Measurements from ENCODE around the gene ATF7IP. TPM values are rescaled to one million over a fixed set of nuclear protein-coding genes. Genes with fewer than 3 reads are reported as not detected.

Gene ATF7IP
- total RNA-seq, 2 donors from 2014 or later, result 42.9 to 46.3 TPM

- ATAC-seq (no peak), DNase-seq (no peak)
- intact Hi-C loops (cut with DNase I, micrococcal nuclease), result loop anchor here in 1 of 2 donors (10.0 kb wide), 1 partner anchor 100 kb away; no protein-coding TSS in a partner anchor
Measured at GRCh38 chr12:14364583-14365271, 755 bp upstream of the ATF7IP start.

GRCh38 chr12:14366209-14367039, 942 bp downstream of the ATF7IP start:
- intact Hi-C loops (cut with DNase I, micrococcal nuclease), result loop anchor here (2.0 to 10.0 kb wide), 2 partner anchors 102 to 108 kb away; no protein-coding TSS in a partner anchor
- no peak for DNase-seq
- ATAC-seq, result peak; percentile 25

DNA sequence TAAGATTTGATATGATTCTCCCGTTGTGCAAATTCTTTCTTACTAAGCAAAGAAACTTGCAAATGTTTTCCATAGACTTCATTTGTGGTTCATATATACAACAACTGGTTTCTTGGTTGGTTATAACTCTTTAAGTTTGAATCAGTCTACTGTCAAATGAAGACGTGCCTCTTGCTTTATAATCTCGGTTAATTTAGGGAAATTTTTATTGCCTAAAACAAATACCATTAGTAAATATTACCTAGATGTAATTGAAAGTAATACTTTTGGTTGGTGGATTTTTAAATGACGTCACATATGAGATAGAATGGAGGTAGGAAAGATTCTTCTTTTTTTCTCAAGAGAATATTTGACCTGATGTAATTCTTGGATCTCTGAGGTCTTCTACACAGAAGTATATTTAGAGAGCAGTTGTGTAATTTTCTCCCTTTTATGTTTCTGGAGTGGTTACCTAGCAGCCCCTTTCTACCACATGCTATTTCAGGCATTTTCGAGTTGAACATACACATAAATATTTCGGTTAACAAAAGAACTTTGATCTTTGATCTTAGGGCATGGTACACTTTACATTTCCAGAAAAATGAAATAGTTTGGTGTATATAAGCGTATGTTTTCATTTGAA, 1.7 kb downstream of the ATF7IP start:
- ATAC-seq (no peak), DNase-seq (no peak)
- intact Hi-C loops (cut with DNase I, micrococcal nuclease), result loop anchor here (2.0 to 10.0 kb wide), 2 partner anchors 102 to 108 kb away; no protein-coding TSS in a partner anchor

DNA sequence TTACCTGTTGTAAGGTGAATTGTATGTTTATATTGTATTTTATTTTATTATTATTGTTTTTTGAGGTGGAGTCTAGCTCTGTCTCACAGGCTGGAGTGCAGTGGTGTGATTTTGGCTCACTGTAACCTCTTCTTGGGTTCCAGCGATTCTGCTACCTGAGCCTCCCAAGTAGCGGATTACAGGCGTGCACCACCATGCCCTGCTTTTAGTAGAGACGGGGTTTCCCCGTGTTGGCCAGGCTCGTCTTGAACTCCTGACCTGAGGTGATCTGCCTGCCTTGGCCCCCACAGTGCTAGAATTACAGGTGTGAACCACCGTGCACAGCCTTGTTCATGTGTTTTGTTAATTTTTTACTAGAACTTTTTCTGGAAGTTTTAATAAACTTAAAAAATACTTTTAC, 3.8 kb downstream of the ATF7IP start:
- intact Hi-C loops (cut with DNase I, micrococcal nuclease), result loop anchor here in 1 of 2 donors (10.0 kb wide), 1 partner anchor 105 kb away; no protein-coding TSS in a partner anchor
- DNase-seq (no peak), ATAC-seq (no peak)

- ATAC-seq, result peak; percentile 34
- no peak for DNase-seq
- intact Hi-C loops (cut with DNase I, micrococcal nuclease), result no loop called here
Measured at GRCh38 chr12:14373217-14373616, 7.7 kb downstream of the ATF7IP start.

- intact Hi-C loops (cut with DNase I, micrococcal nuclease), result no loop called here
- no peak for ATAC-seq
- DNase-seq, result no peak
Measured at GRCh38 chr12:14379508-14379907, 14.0 kb downstream of the ATF7IP start.

GRCh38 chr12:14384783-14385638, 19.5 kb downstream of the ATF7IP start:
- peak; percentile 30 to 64 for DNase-seq
- intact Hi-C loops (cut with DNase I, micrococcal nuclease), result no loop called here
- peak; percentile 93 for ATAC-seq

DNA sequence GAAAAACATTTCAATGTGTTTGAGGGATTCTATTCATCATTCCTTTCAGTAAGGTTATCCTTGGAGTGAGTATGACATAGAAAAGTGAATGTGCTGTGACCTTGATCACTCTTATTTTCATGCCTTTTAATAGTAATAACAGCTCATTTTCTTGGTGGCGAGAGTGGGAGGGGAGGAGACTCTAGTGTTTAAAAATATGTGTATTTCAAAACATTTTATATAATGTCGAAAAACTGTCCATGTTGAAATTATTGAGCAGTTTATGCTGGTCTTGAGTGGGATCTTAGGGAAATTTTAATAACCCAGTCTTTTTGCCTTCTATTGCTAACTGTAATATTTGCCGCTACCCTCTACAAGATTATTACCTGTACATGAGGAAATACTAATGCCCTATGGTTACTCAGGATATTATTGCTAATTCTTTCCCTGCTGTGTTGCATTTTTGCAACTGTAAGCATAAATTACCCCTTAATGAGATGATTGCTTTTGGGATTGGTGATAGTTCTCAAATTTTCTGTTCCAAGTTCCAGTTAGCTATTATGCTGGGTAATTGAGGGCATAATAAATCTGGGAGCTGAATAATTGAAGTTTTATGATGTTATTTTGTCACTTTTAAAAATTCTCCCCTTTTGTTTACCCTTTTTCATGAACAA, 21.9 kb downstream of the ATF7IP start:
- intact Hi-C loops (cut with DNase I, micrococcal nuclease), result no loop called here
- DNase-seq (no peak), ATAC-seq (no peak)

GRCh38 chr12:14390449-14390848, 25.0 kb downstream of the ATF7IP start:
- ATAC-seq (no peak), DNase-seq (no peak)
- intact Hi-C loops (cut with DNase I, micrococcal nuclease), result no loop called here

GRCh38 chr12:14390870-14391530, 25.5 kb downstream of the ATF7IP start:
- intact Hi-C loops (cut with DNase I, micrococcal nuclease), result no loop called here
- ATAC-seq (no peak), DNase-seq (no peak)

- ATAC-seq (no peak), DNase-seq (no peak)
- intact Hi-C loops (cut with DNase I, micrococcal nuclease), result no loop called here
Measured at GRCh38 chr12:14393751-14394150, 28.3 kb downstream of the ATF7IP start.

- DNase-seq (no peak), ATAC-seq (peak; percentile 96)
- intact Hi-C loops (cut with DNase I, micrococcal nuclease), result no loop called here
Measured at GRCh38 chr12:14394317-14395073, 29.0 kb downstream of the ATF7IP start.

DNA sequence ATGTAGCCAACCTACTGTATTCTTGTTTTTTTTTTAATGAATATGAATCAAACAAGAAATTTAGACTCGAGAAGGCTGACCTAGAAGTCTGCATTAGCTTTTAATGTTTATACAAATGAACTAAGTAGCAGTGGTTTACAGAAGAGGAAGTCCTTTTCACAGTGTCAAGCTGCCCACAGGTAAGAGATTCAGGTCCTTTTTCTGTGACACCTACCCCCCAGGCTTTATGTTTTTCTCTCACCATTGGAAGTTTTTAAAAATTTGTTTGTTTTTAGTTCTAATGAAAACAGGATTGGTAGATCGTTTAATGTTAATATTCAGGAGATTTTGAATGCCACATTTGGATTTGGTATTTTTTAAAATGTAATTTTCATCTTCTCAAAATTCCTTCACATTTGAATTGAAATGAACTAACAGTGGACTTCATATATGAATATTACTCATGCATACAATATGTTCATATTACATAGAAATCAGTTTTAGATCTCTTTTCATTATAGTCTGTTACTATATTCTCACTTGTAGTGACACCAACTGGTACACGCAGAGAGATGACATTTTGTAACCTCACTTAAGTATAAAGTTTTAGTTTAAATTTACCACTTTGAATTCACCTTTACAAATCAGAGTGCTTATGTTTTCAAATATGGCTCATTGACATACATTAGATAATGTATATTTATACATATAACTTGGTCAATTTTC, 29.7 kb downstream of the ATF7IP start:
- peak; percentile 29 for ATAC-seq
- no peak for DNase-seq

GRCh38 chr12:14396071-14396470, 30.6 kb downstream of the ATF7IP start:
- DNase-seq (no peak), ATAC-seq (no peak)
- intact Hi-C loops (cut with DNase I, micrococcal nuclease), result no loop called here

More for the DNA sequence above, 29.7 kb downstream of the ATF7IP start:
- intact Hi-C loops (cut with DNase I, micrococcal nuclease), result no loop called here

GRCh38 chr12:14399871-14400270, 34.4 kb downstream of the ATF7IP start:
- ATAC-seq, result no peak
- DNase-seq, result no peak
- intact Hi-C loops (cut with DNase I, micrococcal nuclease), result no loop called here

DNA sequence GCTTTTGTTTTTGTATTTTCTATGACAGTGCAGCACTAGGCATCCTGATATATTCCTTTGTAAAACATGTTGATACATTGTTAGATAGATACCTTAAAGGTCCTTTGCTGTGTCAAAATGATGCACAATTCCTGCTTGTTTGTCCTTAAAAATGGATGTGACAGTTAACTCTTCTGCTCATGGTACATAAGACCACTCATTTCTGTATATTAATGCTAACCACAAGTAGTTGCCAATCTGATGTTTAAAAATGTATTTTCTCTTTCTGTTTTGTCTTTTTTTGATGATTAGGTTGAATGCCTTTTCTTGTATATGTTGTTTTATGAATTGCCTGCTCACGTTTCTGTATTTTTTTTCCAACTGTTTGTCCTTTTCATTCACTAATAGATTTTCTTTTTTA, 35.1 kb downstream of the ATF7IP start:
- DNase-seq (no peak), ATAC-seq (no peak)
- intact Hi-C loops (cut with DNase I, micrococcal nuclease), result no loop called here
